Suprapubic skin (tissue), 4 donors: ENCODE results near the gene TMPRSS6.

Experiments
- EP300 ChIP-seq: sonication (generic); formaldehyde crosslinking; IDR thresholded peaks from one replicate; pipeline ENCODE4 v1.6.1; 2017; ENCODE audit warnings: antibody characterized with exemption
- POLR2A ChIP-seq, 2 donors: fragments of 450-650 bp; IDR thresholded peaks; one replicate each; pipeline ENCODE4 v1.6.1; 2017; ENCODE audit warnings: antibody characterized with exemption in 2 of 2, mild to moderate bottlenecking in 2 of 2, moderate library complexity in 2 of 2
- POLR2AphosphoS5 ChIP-seq, 3 donors: sonication (generic); formaldehyde crosslinking; IDR thresholded peaks; one replicate each; pipeline ENCODE4 v1.6.1; 2017; ENCODE audit warnings: antibody characterized with exemption in 3 of 3
- TF ChIP-seq, protein P1 (sequence below), 2 donors: fragments of 200-600 bp in 1 of 2; fragments of 450-650 bp in 1 of 2; sonication (generic) in 1 of 2; IDR thresholded peaks; one replicate each; pipeline ENCODE4 v1.5.1; 2016 to 2019; ENCODE audit warnings: antibody characterized with exemption in 2 of 2, mild to moderate bottlenecking in 1 of 2, moderate library complexity in 1 of 2

DNA sequence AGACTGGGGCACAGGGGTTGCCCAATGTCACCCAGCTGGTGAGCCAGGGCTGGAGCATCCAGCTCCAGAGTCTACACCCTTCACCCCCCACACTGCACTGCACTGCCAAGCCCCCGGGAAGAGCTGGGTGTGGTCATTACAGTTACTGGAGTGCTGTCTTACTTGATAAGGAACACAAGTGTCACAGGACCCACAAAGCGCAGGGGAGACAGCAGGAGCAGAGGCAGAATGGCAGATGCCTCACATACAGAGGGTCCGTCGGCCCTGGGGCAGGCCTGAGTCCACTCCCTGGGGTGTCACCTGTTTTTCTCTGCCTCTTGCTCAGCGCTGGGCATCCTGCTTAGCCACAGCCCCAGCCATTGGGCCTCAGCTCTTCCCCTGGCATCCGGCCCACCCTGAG lies 32.5 kb upstream of the TMPRSS6 start:
- TF ChIP-seq, protein P1, sequence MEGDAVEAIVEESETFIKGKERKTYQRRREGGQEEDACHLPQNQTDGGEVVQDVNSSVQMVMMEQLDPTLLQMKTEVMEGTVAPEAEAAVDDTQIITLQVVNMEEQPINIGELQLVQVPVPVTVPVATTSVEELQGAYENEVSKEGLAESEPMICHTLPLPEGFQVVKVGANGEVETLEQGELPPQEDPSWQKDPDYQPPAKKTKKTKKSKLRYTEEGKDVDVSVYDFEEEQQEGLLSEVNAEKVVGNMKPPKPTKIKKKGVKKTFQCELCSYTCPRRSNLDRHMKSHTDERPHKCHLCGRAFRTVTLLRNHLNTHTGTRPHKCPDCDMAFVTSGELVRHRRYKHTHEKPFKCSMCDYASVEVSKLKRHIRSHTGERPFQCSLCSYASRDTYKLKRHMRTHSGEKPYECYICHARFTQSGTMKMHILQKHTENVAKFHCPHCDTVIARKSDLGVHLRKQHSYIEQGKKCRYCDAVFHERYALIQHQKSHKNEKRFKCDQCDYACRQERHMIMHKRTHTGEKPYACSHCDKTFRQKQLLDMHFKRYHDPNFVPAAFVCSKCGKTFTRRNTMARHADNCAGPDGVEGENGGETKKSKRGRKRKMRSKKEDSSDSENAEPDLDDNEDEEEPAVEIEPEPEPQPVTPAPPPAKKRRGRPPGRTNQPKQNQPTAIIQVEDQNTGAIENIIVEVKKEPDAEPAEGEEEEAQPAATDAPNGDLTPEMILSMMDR (IDR thresholded peaks at IDR 0.05): no peak
- no peak for TF ChIP-seq POLR2A (IDR thresholded peaks at IDR 0.05)
- TF ChIP-seq POLR2AphosphoS5 (IDR thresholded peaks at IDR 0.05): no peak
- no peak for TF ChIP-seq EP300
